GM18870 (cell line): ENCODE results near the gene HOXB8.

Experiments
- ATAC-seq: cut with Tn5 transposase; IDR thresholded peaks from one replicate; pipeline ENCODE4 v1.9.1; 2021; ENCODE audit warnings: moderate library complexity; ENCODE audit not compliant: unreplicated experiment

Gene HOXB8

DNA sequence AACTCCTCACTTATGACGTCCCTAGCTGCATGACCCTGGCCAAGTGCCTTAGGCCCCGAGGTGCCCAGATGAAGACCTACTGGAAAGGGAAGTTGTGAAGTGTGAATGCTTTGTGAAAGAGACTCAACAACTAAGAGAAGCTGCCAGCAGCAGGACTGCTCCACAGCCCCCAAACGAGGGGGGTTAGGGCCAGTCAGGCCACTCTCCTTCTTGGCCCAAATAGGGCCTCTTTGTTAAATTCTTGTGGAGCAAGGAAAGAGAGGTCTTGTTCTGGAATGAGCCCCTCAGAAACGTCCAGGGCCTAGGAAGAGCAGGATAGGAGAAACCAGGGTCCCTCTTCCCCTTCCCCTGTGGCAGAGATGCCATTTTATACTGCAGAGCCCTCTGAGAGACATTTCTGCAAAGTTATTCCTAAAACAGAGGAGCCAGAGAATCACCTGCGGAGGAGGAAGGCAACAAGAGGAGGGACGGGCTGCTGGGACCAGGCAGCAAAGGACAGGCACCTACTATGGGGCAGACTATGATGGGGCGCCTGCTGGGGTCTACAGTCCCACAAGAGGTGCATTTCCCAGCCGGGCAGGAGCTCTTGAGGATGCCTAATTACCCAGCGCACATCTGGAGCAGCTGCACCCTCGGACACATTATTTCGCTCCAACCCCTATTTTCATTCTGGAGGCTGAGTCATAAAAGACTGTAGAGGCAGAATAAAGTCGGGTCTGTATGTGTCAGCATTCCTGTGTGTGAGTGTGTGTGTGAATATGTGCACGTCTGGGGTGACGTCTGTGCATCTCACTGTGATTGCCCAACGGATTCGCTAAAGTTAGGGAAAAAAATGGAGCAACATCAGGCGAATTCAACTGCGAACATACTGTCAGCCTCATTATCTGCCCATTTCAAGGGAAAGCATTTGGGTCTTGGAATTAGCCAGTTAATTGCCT lies 22.5 kb upstream of the HOXB8 start:
- no peak for ATAC-seq

DNA sequence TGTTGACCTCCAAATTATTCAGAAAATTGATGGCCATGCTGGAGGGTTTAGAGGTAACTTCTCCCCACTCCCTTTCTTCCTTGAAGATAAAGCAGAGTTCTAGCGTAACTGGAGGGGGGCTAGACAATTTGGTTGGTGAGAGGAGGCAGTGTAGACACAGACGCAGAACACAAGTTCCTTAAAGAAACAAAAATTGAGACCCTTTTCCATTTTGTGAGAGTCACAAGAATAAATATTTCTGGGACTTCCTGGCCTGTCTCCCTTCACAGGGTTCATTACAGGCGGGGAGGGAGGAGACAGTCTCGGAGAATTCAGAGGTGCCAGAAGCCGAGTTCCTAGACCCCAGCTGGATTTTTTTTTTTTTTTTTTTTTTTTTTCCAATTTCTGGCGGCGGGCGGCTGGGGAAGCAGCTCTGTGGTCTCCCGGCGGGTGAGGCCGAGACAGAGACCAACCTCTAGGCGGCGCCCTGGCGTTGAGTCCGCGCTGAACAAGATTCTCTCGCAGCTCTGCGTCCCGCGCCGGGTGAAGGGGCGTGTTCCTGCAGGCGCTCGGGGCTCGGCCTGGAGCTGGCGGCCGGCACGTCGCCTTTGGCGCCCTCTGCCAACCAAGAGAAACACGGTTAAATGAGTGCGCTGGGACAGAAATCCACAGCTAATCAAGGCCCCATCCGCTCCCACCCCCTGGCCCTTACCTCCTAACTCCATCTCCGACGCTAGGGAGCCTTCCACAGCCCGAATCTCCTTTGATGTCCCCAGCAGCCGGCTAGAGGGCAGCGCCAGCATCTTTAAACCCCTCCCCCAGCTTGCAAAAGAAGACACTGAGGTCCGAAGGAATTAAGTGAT lies 21.3 kb upstream of the HOXB8 start:
- no peak for ATAC-seq

DNA sequence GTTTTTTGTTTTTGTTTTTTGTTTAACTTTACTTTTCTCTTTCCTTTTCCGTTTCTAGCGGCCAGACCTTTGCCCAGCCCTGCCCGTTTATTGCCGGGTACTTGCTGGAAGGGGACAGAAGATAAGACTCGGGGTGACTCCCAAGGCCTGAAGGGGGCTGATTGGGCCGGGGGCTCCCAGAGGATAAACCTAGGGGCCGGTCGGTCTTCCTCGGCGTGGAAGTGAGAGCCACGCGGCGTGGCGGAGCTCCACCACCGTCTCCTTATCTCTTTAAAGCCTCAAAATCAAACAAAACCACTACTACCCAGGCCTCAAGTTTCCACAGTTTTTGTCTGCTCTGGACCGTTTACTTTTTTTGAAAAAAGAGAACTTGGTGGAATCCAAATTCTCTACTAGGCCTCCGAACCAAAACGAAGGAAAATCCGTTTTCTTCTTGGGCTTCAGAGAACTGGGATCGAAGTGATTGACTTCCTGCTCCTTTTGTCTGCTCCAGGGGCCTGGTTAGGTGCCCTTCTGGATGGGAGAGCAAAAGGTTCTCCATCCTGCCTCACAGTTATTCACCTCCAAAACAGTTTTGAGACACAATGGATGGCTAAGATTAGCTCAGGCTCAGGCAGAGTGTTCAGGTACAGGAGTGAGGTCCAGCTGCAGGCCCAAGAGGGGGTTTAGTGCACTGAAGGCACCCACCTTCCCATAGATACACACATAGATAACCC lies 19.6 kb upstream of the HOXB8 start:
- no peak for ATAC-seq

GRCh38 chr17:48633266-48633677 lies 18.2 kb upstream of the HOXB8 start:
- ATAC-seq: no peak

DNA sequence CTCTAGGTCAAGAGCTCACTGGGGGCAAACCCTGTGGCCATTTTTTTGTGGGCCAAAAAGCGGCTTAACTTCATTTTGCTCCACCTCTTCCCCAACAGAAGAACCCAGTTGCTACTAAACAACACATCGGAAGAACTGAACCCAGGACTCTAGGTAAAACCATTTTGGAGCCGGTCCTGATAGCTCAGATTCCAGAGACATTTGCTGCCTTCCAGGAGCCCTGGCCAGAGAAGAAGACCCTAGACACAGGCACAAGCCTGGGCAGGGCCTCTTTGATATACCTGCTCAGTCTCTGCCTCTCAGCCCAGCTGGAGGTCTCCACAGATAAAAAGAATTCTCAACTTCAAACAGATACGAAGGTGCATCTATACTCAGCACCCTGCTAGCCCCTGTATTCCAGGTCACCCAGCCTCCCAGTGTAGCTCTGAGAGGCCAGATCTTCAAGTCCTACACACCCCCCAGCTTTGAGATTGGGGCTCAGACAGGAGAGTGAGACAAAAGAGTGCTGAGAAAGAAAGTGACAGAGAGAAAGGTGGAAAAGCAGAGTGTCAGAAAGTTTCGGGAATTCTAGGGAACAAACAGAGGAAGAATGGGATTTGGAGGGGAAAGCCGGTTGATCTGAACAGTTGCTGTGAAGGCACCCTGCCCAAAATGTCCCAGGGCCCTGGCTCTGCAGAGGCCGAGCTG lies 17.6 kb upstream of the HOXB8 start:
- no peak for ATAC-seq

DNA sequence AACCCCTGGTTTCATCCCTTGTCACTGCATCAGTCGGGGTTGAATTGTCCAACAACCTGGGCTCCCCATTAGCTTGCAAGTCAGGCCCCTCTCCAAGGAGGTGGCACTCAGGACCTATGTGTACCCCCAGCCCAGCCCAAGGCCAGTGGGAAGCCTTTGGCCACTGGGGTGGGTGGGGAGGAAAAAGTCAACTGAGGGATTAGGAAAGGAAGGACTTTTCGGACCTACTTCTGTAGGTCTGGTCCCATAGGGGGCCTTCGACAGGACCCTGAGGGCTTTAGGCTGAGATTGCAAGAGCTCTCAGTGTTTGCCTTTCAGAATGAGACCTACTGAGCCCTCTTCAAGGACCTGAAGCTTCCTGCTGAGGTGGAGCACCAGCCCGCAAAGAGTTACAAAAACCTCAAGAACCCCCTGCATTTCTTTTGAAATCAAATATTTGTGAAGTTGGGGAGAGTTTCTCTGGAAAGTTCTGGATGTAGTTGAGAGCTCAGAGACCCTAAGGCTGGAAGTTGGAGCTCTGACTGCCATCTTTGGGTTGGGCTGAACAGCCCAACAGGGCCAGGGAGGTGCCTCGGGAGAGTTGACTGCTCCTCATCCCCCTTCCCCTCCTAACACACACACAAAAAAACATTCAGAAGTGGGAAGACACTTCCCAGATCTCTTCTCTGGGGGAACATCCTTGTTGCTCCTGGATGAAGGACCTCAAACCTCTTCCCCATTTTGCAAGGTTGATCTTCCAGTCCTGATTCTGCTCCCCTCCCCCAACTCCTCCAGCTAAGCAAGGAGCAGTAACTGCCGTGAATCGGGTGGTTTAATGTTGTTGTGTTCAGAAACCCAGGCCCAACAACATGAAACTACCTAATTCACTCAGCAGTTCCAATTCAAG lies 16.8 kb upstream of the HOXB8 start:
- ATAC-seq: no peak

- ATAC-seq: no peak
Measured at GRCh38 chr17:48630925-48631692, 16.0 kb upstream of the HOXB8 start.

DNA sequence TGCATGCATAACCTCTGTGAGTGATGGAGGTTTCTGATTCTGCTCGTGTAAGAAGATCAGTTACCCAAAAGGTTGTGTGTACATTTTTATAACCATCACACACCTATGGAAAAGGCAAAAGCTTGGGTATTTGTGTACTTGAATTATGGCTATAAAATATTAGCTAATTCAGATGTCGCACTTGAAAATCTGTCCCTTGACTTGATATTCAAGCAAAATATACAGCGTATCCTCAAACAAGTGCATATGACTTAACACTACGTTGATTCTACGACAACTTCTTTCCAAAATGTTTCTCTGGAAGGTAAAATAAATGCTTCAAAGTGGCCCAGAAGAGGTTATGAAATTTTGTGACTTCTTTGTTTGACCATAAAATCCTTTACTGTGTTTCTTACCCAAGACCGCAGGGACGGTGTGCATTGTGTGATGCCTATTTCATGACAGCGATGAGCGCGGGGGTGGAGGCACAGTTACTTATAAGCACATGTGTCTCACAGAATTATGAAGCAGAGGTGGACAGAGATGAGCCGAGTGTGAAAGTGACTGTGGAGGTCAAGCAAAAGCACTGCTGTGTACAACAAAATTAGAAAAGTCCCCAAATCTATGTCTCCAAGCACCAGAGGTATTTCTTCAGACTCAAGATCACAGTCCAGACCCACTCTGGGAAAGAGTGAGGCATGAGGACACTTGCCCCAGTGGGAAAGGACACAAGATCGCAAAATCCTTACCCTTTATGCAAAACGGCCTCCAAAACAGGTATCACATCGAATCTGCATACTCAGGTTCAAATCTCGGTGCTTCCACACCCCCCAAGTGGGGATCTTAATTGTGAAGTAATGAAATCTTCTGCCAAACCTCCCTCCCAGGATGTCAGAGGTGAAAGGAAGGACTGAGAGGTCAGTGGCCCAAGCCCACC lies 15.2 kb upstream of the HOXB8 start:
- no peak for ATAC-seq

DNA sequence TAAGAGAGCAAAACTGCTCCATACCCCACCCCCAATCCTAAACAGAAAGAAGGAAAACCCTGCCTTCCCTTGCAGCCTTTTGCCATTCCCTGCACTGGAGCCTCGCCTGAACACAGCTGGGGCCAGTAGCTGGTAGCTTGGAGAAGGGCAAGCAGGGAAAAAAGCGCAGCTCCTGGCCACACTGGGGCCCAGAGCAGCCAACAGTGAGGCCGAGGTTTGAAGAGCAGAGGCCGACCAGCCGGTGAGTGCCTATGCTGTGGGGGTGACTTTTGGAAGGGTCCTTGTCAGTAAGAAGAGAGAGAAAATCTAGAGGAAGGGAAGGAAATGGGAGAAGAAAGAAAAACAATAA lies 14.3 kb upstream of the HOXB8 start:
- ATAC-seq: no peak

- ATAC-seq: no peak
Measured at GRCh38 chr17:48628649-48629410, 13.7 kb upstream of the HOXB8 start.

DNA sequence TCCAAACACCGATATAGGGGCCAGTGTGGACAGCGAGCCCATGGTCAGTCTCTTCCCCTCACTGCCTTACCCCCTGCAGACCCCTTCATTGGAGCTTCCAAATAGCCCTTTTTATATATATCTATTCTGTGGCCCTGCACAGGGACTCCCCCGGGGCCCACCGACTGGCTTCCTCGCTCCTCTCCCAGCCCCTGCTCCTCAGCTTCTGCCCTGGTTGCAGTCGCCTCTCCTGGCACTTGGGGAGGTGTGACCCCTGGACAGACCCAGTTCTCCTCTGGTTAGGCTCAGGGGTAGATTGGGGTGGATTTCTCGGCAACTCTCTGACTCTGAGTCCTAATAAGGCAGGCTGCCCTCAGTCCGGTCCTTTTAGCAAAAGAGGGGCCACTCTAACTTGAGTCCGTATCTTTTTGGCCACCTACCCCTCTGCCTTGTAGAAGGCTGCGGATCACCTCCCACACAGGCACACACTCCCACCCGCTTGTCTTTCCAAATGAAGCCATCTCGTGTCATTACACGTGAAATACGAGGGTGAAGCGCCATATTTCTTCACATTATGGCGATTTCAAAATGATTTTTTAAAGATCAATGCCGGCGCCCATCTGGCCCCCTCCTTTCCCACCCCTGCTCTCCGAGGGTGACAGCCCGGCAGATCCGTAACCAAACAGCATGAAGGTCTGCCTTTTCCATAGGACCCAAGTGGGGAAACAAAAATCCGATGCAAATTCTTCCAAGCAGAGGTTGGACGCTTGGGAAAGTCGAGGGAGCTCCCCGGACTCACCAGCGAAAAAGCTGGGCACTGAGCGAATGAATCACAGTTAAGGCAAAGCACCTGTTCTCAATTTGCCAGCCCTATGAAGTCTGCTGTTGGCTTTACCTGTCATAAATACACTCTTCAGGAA lies 12.8 kb upstream of the HOXB8 start:
- ATAC-seq: no peak

- ATAC-seq: no peak
Measured at GRCh38 chr17:48627118-48627597, 12.1 kb upstream of the HOXB8 start.

DNA sequence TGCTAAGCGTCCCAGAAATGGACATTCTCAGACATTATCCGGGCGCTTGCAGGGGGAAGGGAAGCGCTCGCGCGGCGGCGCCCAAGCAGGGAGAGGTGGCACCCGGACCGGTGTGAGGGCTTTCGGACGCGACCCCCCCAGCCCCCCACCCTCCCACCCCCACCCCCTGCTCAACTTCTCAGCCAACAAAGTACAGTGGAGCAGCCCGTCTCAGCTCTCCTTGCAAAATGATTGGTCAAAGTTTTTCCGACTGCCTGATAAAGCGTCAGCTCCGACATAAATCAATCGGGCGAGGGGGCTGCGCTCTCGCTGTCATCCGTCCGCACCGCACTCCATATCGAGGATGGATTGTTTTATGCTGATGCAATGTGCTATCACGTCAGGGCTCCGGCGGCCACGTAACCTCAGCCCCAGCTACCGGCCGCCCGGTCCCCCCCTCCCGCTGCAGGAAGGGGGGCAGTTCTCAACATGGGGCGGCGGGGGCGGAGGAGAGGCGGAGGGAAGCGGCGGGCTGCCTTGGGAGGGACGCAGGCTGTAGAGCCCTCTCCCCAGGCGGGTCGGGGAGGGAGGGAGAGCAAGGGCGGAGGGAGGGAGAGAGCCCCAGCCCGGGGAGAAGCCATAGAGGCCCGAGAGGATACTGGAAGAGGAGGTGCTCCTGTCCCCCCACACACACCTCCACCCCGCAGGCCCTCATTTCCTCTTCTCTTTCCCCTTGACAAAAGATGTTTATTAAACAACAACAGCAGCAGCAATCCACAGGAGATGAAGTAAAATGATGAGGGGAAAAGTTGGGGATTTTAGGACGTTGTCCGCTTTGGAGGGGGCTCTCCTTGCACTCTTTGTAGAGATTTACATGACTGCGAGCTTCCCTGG lies 11.4 kb upstream of the HOXB8 start, which contains the start of gene HOXB9:
HOXB9 (minus strand) TSS at position 114 of the 873 bp plus-strand sequence; CDS start at position 25, 89 bp downstream.
- ATAC-seq: no peak

- ATAC-seq: no peak
Measured at GRCh38 chr17:48625495-48626244, 10.6 kb upstream of the HOXB8 start.
